Caco-2 (cell line): ENCODE data around the gene NEIL3. TPM values are rescaled to one million over a fixed set of nuclear protein-coding genes. Genes with fewer than 3 reads are reported as not detected.
A peak's percentile ranks its signal among the peaks of the same experiment; 100 is the strongest.

Experiments
- BruUV-seq: library from RNA; stranded (reverse); fragments of 400-500 nt; replicated peaks from 2 replicates; lab custom pipeline; 2021; lab: Mats Ljungman, UMichigan
- CTCF ChIA-PET: fragments of 300-600 bp; sonication (Branson Sonifier 250); formaldehyde crosslinking; loops from one replicate; lab custom pipeline; 2022; ENCODE audit warnings: antibody characterized with exemption; lab: Charles Lee
- POLR2A ChIA-PET: fragments of 300-600 bp; sonication (Branson Sonifier 250); formaldehyde crosslinking; loops from one replicate; lab custom pipeline; 2022; ENCODE audit warnings: antibody characterized with exemption; lab: Charles Lee
- DNase-seq, 2 experiments: peaks; one replicate each; pipeline versions ENCODE4 v3.0.0 to v3.0.0-alpha.2; 2020 to 2022
- H3K27me3 ChIP-seq: replicated peaks from 2 replicates; pipeline ENCODE4 v1.6.0; 2011; ENCODE audit warnings: low read length; ENCODE audit not compliant: control insufficient read depth, insufficient read depth
- H3K36me3 ChIP-seq: 2 replicates; pipeline ENCODE4 v1.5.1; 2011; ENCODE audit warnings: low read length; ENCODE audit not compliant: control insufficient read depth, insufficient read depth
- H3K4me1 ChIP-seq: fragments of 250-450 bp; sonication (Bioruptor Pico); 2 replicates; pipeline ENCODE4 v1.5.1; 2020; ENCODE audit warnings: mild to moderate bottlenecking
- H3K4me3 ChIP-seq: 2 replicates; pipeline ENCODE4 v1.5.1; 2011; ENCODE audit warnings: low read depth, mild to moderate bottlenecking, control low read depth, low read length
- H3K9me3 ChIP-seq: fragments of 250-450 bp; sonication (Bioruptor Pico); 2 replicates; pipeline ENCODE4 v1.5.1; 2020; ENCODE audit warnings: mild to moderate bottlenecking, moderate library complexity
- H3K27ac Mint-ChIP-seq: one replicate; pipeline ENCODE4 v1.8.0; 2022; ENCODE audit warnings: mixed read lengths; ENCODE audit not compliant: unreplicated experiment
- H3K27me3 Mint-ChIP-seq: one replicate; pipeline ENCODE4 v1.8.0; 2022; ENCODE audit warnings: mixed read lengths; ENCODE audit not compliant: insufficient read depth, unreplicated experiment
- H3K36me3 Mint-ChIP-seq: one replicate; pipeline ENCODE4 v1.8.0; 2022; ENCODE audit warnings: mild to moderate bottlenecking, mixed read lengths; ENCODE audit not compliant: insufficient read depth, unreplicated experiment
- H3K4me1 Mint-ChIP-seq: one replicate; pipeline ENCODE4 v1.8.0; 2022; ENCODE audit warnings: low read depth, mixed read lengths; ENCODE audit not compliant: unreplicated experiment
- H3K4me3 Mint-ChIP-seq: one replicate; pipeline ENCODE4 v1.8.0; 2022; ENCODE audit warnings: mild to moderate bottlenecking, moderate library complexity, mixed read lengths; ENCODE audit not compliant: unreplicated experiment
- H3K9me3 Mint-ChIP-seq: one replicate; pipeline ENCODE4 v1.8.0; 2022; ENCODE audit warnings: mixed read lengths; ENCODE audit not compliant: unreplicated experiment
- CTCF ChIP-seq, 2 experiments: fragments of 200-600 bp in 1 of 2; IDR thresholded peaks; 1 replicate in 1 of 2; 2 replicates in 1 of 2; pipeline versions ENCODE4 v1.5.1 to v1.8.0; 2011 to 2022; ENCODE audit warnings: antibody characterized with exemption in 1 of 2, control low read depth in 1 of 2, inconsistent platforms in 1 of 2, low read depth in 1 of 2, low read length in 1 of 2, mild to moderate bottlenecking in 1 of 2, moderate library complexity in 1 of 2; ENCODE audit not compliant: insufficient read depth in 1 of 2, severe bottlenecking in 1 of 2, unreplicated experiment in 1 of 2
- intact Hi-C: fragments of 100-400 bp; cut with micrococcal nuclease; formaldehyde crosslinking; loops from one replicate; pipeline ENCODE4 v1.10.0; 2022; ENCODE audit not compliant: unreplicated experiment
- total RNA-seq: library from RNA; stranded (reverse); gene quantifications from 2 replicates; pipeline ENCODE4 v1.2.3, GENCODE V29; 2022

NEIL3 gene
- total RNA-seq, 1 experiment from 2014 or later: 8.0 TPM

- H3K9me3 ChIP-seq: no peaks in the 10 kb centered on the region
- Mint-ChIP-seq H3K4me1 (no peaks in the 10 kb centered on the region), H3K9me3 (no peaks in the 10 kb centered on the region), H3K36me3 (no peaks in the 10 kb centered on the region), H3K27ac (no peak overlapping the region), H3K27me3 (peaks cover 3% of the 10 kb centered on the region), H3K4me3 (no peak overlapping the region)
- POLR2A ChIA-PET: no interaction called here
- no peak for DNase-seq
- no TSS peak for BruUV-seq
- intact Hi-C loops: no loop called here
- CTCF ChIA-PET: no interaction called here
- no peaks in the 10 kb centered on the region for H3K36me3 ChIP-seq
- H3K4me3 ChIP-seq: no peak overlapping the region
- H3K27me3 ChIP-seq: no peaks in the 10 kb centered on the region
- H3K4me1 ChIP-seq: peaks cover 8% of the 10 kb centered on the region; the same call in 1 of the 2 replicates
- no peak for TF ChIP-seq CTCF (IDR thresholded peaks at IDR 0.05; ENCODE audit: insufficient read depth in 1 of 2, low read depth in 1 of 2, low read length in 1 of 2, severe bottlenecking in 1 of 2, unreplicated experiment in 1 of 2)
Measured at GRCh38 chr4:177308125-177308524, 1.5 kb upstream of the NEIL3 start.

GRCh38 chr4:177308847-177309521 is 690 bp upstream of the NEIL3 start:
- Mint-ChIP-seq H3K4me1 (no peaks in the 10 kb centered on the region), H3K36me3 (no peaks in the 10 kb centered on the region), H3K27ac (peak overlapping the region; percentile 90), H3K27me3 (no peaks in the 10 kb centered on the region), H3K4me3 (peak overlapping the region; percentile 86), H3K9me3 (no peaks in the 10 kb centered on the region)
- POLR2A ChIA-PET: interaction anchor here (0.6 to 1.5 kb wide), 7 partner anchors 8 to 144 kb away, joined by 3 to 17 read pairs (median 6); partner anchors contain the start of gene AGA
- H3K27me3 ChIP-seq: no peaks in the 10 kb centered on the region
- intact Hi-C loops: no loop called here
- no TSS peak for BruUV-seq
- H3K4me1 ChIP-seq: peaks cover 8% of the 10 kb centered on the region; the same call in 1 of the 2 replicates
- TF ChIP-seq CTCF (IDR thresholded peaks at IDR 0.05; ENCODE audit: insufficient read depth in 1 of 2, low read depth in 1 of 2, low read length in 1 of 2, severe bottlenecking in 1 of 2, unreplicated experiment in 1 of 2): no peak
- H3K9me3 ChIP-seq: no peaks in the 10 kb centered on the region
- H3K4me3 ChIP-seq: peak overlapping the region; percentile 82
- CTCF ChIA-PET: interaction anchor here (0.6 kb wide), 3 partner anchors 104 to 1440 kb away, joined by 3 read pairs; no protein-coding TSS in a partner anchor
- DNase-seq: no peak
- no peaks in the 10 kb centered on the region for H3K36me3 ChIP-seq

- H3K27me3 Mint-ChIP-seq: no peaks in the 10 kb centered on the region
- POLR2A ChIA-PET: interaction anchor here (0.5 kb wide), 1 partner anchor 62 kb away, joined by 3 read pairs; no protein-coding TSS in a partner anchor
- no peak overlapping the region for H3K27ac Mint-ChIP-seq
- Histone ChIP-seq H3K27me3 (no peaks in the 10 kb centered on the region), H3K9me3 (no peaks in the 10 kb centered on the region), H3K36me3 (no peaks in the 10 kb centered on the region), H3K4me3 (no peak overlapping the region), H3K4me1 (peaks cover 8% of the 10 kb centered on the region; the same call in 1 of the 2 replicates)
- no TSS peak for BruUV-seq
- no peaks in the 10 kb centered on the region for H3K9me3 Mint-ChIP-seq
- intact Hi-C loops: loop anchor here (5.0 kb wide), 1 partner anchor 131 kb away; the partner anchor contains the start of gene AGA
- no peak overlapping the region for H3K4me3 Mint-ChIP-seq
- CTCF ChIA-PET: no interaction called here
- H3K4me1 Mint-ChIP-seq: no peaks in the 10 kb centered on the region
- H3K36me3 Mint-ChIP-seq: no peaks in the 10 kb centered on the region
- TF ChIP-seq CTCF (IDR thresholded peaks at IDR 0.05; ENCODE audit: insufficient read depth in 1 of 2, low read depth in 1 of 2, low read length in 1 of 2, severe bottlenecking in 1 of 2, unreplicated experiment in 1 of 2): no peak
- DNase-seq: no peak
Measured at GRCh38 chr4:177311589-177311988, 1.9 kb downstream of the NEIL3 start.
